ENCODE measurements around the gene CTAG1A.
"Not testable (repeated sequence)": the region's sequence is repeated elsewhere in the genome, so short reads cannot be mapped to it uniquely, and the experiment has no call there.

The CTAG1A gene

DNA sequence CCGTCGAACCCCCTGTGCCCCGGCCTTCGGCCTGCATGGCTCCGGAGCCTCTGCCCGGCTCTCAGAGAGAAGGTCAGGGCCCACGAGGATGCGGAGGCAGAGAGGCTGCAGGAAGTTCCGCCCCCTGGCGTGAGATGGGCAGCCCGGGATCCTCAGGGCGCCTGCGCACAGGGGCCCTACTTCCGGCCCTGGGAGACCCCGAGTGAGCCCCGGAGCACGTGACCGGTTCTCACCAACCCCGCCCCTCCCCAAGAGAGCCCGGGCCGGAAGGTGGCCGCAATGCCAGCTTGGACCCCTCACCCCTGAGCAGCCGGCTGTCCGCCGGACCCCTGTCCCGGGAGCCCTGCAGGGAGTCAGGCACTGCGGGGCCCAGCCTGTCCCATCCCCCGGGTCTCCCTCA lies 34.2 kb downstream of the CTAG1A start, which contains the start of gene CTAG1B:
CTAG1B (minus strand) TSS at position 101 of the 400 bp plus-strand sequence; CDS start at position 37, 64 bp downstream.
- DNase-seq, result not testable (repeated sequence)

DNA sequence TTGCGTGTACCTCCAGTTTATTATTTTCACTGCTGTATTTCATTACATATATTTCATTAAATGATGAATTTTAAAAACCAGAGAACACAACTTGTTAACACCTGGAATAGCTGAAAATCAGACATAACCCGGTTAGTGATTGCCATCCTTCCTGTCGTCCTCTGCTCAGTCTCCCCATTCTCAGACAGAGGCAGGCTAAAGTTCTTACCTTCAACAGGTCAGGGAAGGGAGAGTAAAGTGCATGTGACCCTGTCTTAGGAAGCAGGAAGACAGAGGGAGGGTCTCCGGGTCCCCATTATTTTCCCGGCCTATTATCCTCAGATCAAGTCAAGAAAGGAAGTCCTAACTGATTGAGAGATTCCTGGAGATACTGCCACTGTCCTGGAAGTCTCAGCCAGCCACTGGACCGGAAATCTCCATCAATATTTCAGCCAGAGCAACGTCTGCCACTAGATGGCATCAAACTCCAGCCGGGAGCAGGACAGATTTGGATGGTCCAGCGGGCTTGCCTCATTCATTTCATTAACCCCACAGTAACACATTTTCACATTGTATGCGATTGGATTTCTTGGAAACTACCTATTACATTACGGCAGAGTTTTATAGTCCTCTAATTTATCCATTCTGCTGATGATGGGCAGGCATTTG lies 36.0 kb downstream of the CTAG1A start:
- DNase-seq, result not testable (repeated sequence)

DNA sequence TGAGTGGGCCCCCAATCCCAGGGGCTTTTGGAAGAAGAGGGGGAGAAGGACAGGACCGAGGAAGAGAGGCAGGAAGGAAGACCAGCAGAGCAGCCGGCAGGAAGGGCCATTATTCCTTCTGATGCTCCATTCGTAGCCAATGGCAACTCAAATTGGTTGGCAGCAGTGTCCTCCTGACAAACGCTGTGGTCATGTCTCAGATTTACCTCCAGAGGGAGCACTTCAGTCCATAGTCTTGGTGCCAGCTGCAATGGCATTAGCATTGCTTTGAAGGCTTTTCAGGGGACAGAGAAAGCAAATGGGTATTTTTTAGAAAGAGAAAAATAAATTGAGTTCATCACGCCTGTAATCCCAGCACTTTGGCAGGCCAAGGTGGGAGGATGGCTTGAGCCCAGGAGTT lies 44.0 kb downstream of the CTAG1A start:
- DNase-seq, result not testable (repeated sequence)

DNA sequence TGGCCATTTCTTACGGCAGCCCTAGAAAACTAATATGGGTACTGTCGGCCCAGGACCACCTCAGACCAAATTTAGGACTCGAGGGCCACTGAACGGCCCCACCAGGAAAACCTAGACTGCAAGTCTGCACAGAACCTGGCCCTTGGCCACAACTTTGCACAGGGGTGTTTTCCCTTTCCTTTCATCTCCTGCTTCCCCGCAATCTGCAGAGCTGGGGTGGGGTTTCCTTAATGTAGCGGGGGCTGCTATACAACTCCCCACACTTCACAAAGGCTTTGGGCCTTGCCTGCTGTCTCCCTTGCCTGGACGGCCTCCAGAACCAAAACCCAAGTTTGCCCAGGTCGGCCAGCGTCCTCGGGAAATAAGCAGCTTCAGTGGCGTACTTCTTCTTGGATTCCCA lies 46.0 kb downstream of the CTAG1A start:
- DNase-seq, result not testable (repeated sequence)

DNA sequence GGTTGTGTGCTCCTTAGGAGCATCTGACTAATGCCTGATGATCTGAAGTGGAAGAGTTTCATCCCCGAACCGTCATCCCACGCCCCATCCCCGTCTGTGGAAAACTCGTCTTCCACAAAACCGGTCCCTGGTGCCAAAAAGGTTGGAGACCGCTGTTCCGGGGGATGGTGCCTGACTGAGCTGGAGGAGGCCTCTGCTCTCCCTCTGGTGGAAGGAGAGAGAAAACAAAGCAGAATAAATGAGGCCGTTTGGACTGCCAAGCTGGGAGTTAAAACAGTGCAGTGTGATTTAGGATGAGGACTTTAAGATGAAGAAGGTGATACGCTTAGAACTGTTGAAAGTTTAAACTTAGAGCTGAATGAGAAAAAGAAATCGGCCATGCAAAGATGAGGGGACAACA lies 48.7 kb downstream of the CTAG1A start:
- DNase-seq, result not testable (repeated sequence)

Measured in C1 segment of cervical spinal cord (tissue), 14 donors.